ENCODE data around the gene BPIFA2. TPM values are rescaled to one million over a fixed set of nuclear protein-coding genes. Genes with fewer than 3 reads are reported as not detected.
"Not testable (repeated sequence)": the region's sequence is repeated elsewhere in the genome, so short reads cannot be mapped to it uniquely, and the experiment has no call there.

BPIFA2 gene
- total RNA-seq, 1 experiment from 2014 or later: not detected

- TF ChIP-seq CTCF (conservative IDR thresholded peaks at IDR 0.05; ENCODE audit: low read depth, low read length): no peak
- no peak for TF ChIP-seq EZH2 (IDR thresholded peaks at IDR 0.05; ENCODE audit: low read length, unreplicated experiment)
- no peak for TF ChIP-seq EZH2phosphoT487 (IDR thresholded peaks at IDR 0.05; ENCODE audit: borderline replicate concordance, low read length)
- intact Hi-C loops (cut with micrococcal nuclease): no loop called here
- ChIA-PET CTCF (no interaction called here), POLR2A (ENCODE audit: unreplicated experiment) (no interaction called here)
- DNase-seq: no peak
- Histone ChIP-seq H3K4me2 (ENCODE audit: low read length) (no peak overlapping the region), H3K79me2 (ENCODE audit: low read length) (no peaks in the 10 kb centered on the region), H3K27me3 (ENCODE audit: low read length) (peaks cover 17% of the 10 kb centered on the region), H4K20me1 (ENCODE audit: low read length) (no peaks in the 10 kb centered on the region), H3K27ac (ENCODE audit: low read length) (no peak overlapping the region), H3K9ac (ENCODE audit: low read length) (no peak overlapping the region), H3K4me1 (ENCODE audit: insufficient read depth, low read length) (no peaks in the 10 kb centered on the region), H3K36me3 (ENCODE audit: low read depth, low read length) (no peaks in the 10 kb centered on the region), H2AFZ (ENCODE audit: low read length) (no peak overlapping the region), H3K9me2 (replicated peaks; ENCODE audit: low read length) (no peaks in the 10 kb centered on the region), H3K4me3 (ENCODE audit: low read length) (no peak overlapping the region), H3K9me3 (ENCODE audit: low read length) (no peaks in the 10 kb centered on the region), H3F3A (ENCODE audit: low read length, unreplicated experiment) (no peaks in the 10 kb centered on the region)
- no TSS peak for BruUV-seq (replicated peaks)
- no peak for ATAC-seq
Measured at GRCh38 chr20:33180169-33180568, 12.2 kb downstream of the BPIFA2 start.

GRCh38 chr20:33181482-33182093 is 13.6 kb downstream of the BPIFA2 start:
- no peaks in the 10 kb centered on the region for H3K4me1 ChIP-seq (ENCODE audit: insufficient read depth, low read length)
- H3F3A ChIP-seq (ENCODE audit: low read length, unreplicated experiment): no peaks in the 10 kb centered on the region
- H2AFZ ChIP-seq (ENCODE audit: low read length): no peak overlapping the region
- no peaks in the 10 kb centered on the region for H3K36me3 ChIP-seq (ENCODE audit: low read depth, low read length)
- ATAC-seq: no peak
- no peak overlapping the region for H3K27ac ChIP-seq (ENCODE audit: low read length)
- H3K9ac ChIP-seq (ENCODE audit: low read length): no peak overlapping the region
- BruUV-seq (replicated peaks): no TSS peak
- no peaks in the 10 kb centered on the region for H3K9me2 ChIP-seq (replicated peaks; ENCODE audit: low read length)
- no peaks in the 10 kb centered on the region for H3K9me3 ChIP-seq (ENCODE audit: low read length)
- TF ChIP-seq EZH2 (IDR thresholded peaks at IDR 0.05; ENCODE audit: low read length, unreplicated experiment): no peak
- TF ChIP-seq CTCF (conservative IDR thresholded peaks at IDR 0.05; ENCODE audit: low read depth, low read length): peak; percentile 19; the same call in 1 of the 2 replicates
- POLR2A ChIA-PET (ENCODE audit: unreplicated experiment): no interaction called here
- intact Hi-C loops (cut with micrococcal nuclease): no loop called here
- H3K4me2 ChIP-seq (ENCODE audit: low read length): no peak overlapping the region
- CTCF ChIA-PET: no interaction called here
- H4K20me1 ChIP-seq (ENCODE audit: low read length): no peaks in the 10 kb centered on the region
- peaks cover 17% of the 10 kb centered on the region for H3K27me3 ChIP-seq (ENCODE audit: low read length)
- DNase-seq: no peak
- H3K79me2 ChIP-seq (ENCODE audit: low read length): no peaks in the 10 kb centered on the region
- no peak overlapping the region for H3K4me3 ChIP-seq (ENCODE audit: low read length)

DNA sequence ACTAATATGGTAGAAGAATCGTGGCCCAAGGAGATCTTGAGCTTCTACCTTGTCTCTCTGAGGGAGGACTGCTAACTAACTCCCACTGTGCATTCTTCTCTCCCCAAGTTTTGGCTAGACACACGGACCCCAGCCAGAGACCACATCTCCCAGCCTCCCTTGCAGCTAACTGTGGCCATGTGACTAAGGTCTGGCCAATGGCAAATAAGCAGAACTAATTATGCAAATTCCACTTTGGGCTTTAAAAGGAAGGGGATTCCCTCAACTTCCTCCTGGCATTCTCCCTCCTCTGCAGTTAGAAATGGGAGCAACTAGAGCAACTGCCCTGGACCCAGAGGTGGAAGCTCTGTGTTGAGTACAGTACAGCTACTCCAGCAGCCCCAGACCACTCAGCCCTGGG is 15.4 kb downstream of the BPIFA2 start:
- no peak overlapping the region for H3K27ac ChIP-seq (ENCODE audit: low read length)
- no peak for ATAC-seq
- BruUV-seq (replicated peaks): no TSS peak
- no peaks in the 10 kb centered on the region for H3K9me2 ChIP-seq (replicated peaks; ENCODE audit: low read length)
- intact Hi-C loops (cut with micrococcal nuclease): no loop called here
- H3K36me3 ChIP-seq (ENCODE audit: low read depth, low read length): no peaks in the 10 kb centered on the region
- TF ChIP-seq CTCF (conservative IDR thresholded peaks at IDR 0.05; ENCODE audit: low read depth, low read length) (no peak), EZH2phosphoT487 (IDR thresholded peaks at IDR 0.05; ENCODE audit: borderline replicate concordance, low read length) (no peak), EZH2 (IDR thresholded peaks at IDR 0.05; ENCODE audit: low read length, unreplicated experiment) (no peak)
- ChIA-PET POLR2A (ENCODE audit: unreplicated experiment) (no interaction called here), CTCF (no interaction called here)
- no peak overlapping the region for H3K4me2 ChIP-seq (ENCODE audit: low read length)
- H3K27me3 ChIP-seq (ENCODE audit: low read length): peaks cover 17% of the 10 kb centered on the region
- H3F3A ChIP-seq (ENCODE audit: low read length, unreplicated experiment): no peaks in the 10 kb centered on the region
- H3K9ac ChIP-seq (ENCODE audit: low read length): no peak overlapping the region
- H3K79me2 ChIP-seq (ENCODE audit: low read length): no peaks in the 10 kb centered on the region
- H2AFZ ChIP-seq (ENCODE audit: low read length): no peak overlapping the region
- H3K4me1 ChIP-seq (ENCODE audit: insufficient read depth, low read length): no peaks in the 10 kb centered on the region
- no peaks in the 10 kb centered on the region for H4K20me1 ChIP-seq (ENCODE audit: low read length)
- DNase-seq: no peak
- no peak overlapping the region for H3K4me3 ChIP-seq (ENCODE audit: low read length)
- H3K9me3 ChIP-seq (ENCODE audit: low read length): no peaks in the 10 kb centered on the region

GRCh38 chr20:33185031-33185590 is 17.2 kb downstream of the BPIFA2 start:
- H2AFZ ChIP-seq (ENCODE audit: low read length); H3K9me3 ChIP-seq (ENCODE audit: low read length); H3K36me3 ChIP-seq (ENCODE audit: low read depth, low read length); H3K9me2 ChIP-seq (replicated peaks; ENCODE audit: low read length); BruUV-seq (replicated peaks); POLR2A ChIA-PET (ENCODE audit: unreplicated experiment); ATAC-seq; H3K4me1 ChIP-seq (ENCODE audit: insufficient read depth, low read length); H3K27ac ChIP-seq (ENCODE audit: low read length); H3K4me3 ChIP-seq (ENCODE audit: low read length); H3F3A ChIP-seq (ENCODE audit: low read length, unreplicated experiment); H3K79me2 ChIP-seq (ENCODE audit: low read length); H4K20me1 ChIP-seq (ENCODE audit: low read length); H3K9ac ChIP-seq (ENCODE audit: low read length); CTCF ChIA-PET; H3K4me2 ChIP-seq (ENCODE audit: low read length); DNase-seq; intact Hi-C loops (cut with micrococcal nuclease): not testable (repeated sequence)
- H3K27me3 ChIP-seq (ENCODE audit: low read length): peaks cover 24% of the 10 kb centered on the region

Data from PC-3 (cell line).